Hepatocyte (in vitro differentiated cells): ENCODE data around the gene FTMT. TPM values are rescaled to one million over a fixed set of nuclear protein-coding genes. Genes with fewer than 3 reads are reported as not detected.

Source experiments
- DNase-seq: peaks from one replicate; pipeline ENCODE4 v3.0.0-alpha.2; 2016; ENCODE audit warnings: low spot score
- H2AFZ ChIP-seq: fragments of 200-600 bp; sonication (generic); 2 replicates; pipeline ENCODE4 v1.6.0; 2016; ENCODE audit warnings: antibody characterized with exemption, mild to moderate bottlenecking
- H3K27ac ChIP-seq: fragments of 200-600 bp; sonication (generic); 2 replicates; pipeline ENCODE4 v1.5.1; 2016; ENCODE audit warnings: mild to moderate bottlenecking
- H3K27me3 ChIP-seq: fragments of 200-600 bp; sonication (generic); 2 replicates; pipeline ENCODE4 v1.6.1; 2016
- H3K36me3 ChIP-seq: fragments of 200-600 bp; sonication (generic); replicated peaks from 2 replicates; pipeline ENCODE4 v1.5.1; 2016; ENCODE audit warnings: low read depth; ENCODE audit not compliant: insufficient read depth
- H3K4me1 ChIP-seq: fragments of 200-600 bp; sonication (generic); 2 replicates; pipeline ENCODE4 v1.5.1; 2016; ENCODE audit warnings: mild to moderate bottlenecking, moderate library complexity; ENCODE audit not compliant: insufficient read depth
- H3K4me2 ChIP-seq: fragments of 200-600 bp; sonication (generic); 2 replicates; pipeline ENCODE4 v1.6.0; 2016
- H3K4me3 ChIP-seq: fragments of 200-600 bp; sonication (generic); 2 replicates; pipeline ENCODE4 v1.5.1; 2016; ENCODE audit warnings: mild to moderate bottlenecking
- H3K79me2 ChIP-seq: fragments of 200-600 bp; sonication (generic); 2 replicates; pipeline ENCODE4 v1.6.0; 2017; ENCODE audit warnings: mild to moderate bottlenecking
- H3K9me2 ChIP-seq: fragments of 200-600 bp; sonication (generic); replicated peaks from 2 replicates; pipeline ENCODE4 v1.6.0; 2017; ENCODE audit warnings: mild to moderate bottlenecking; ENCODE audit not compliant: insufficient read depth
- H3K9me3 ChIP-seq: fragments of 200-600 bp; sonication (generic); 2 replicates; pipeline ENCODE4 v1.5.1; 2016; ENCODE audit warnings: low read depth, mild to moderate bottlenecking
- H4K20me1 ChIP-seq: fragments of 200-600 bp; sonication (generic); 2 replicates; pipeline ENCODE4 v1.6.0; 2016; ENCODE audit warnings: mild to moderate bottlenecking; ENCODE audit not compliant: insufficient read depth, poor library complexity, severe bottlenecking
- CTCF ChIP-seq: fragments of 200-600 bp; sonication (generic); IDR thresholded peaks from 2 replicates; pipeline ENCODE4 v1.5.1; 2016; ENCODE audit warnings: antibody characterized with exemption, mild to moderate bottlenecking; ENCODE audit not compliant: poor library complexity
- EZH2 ChIP-seq: fragments of 200-600 bp; sonication (generic); IDR thresholded peaks from 2 replicates; pipeline ENCODE4 v1.6.1; 2016; ENCODE audit warnings: antibody characterized with exemption, mild to moderate bottlenecking, borderline replicate concordance
- EZH2phosphoT487 ChIP-seq: fragments of 200-600 bp; sonication (generic); IDR thresholded peaks from one replicate; pipeline ENCODE4 v1.6.1; 2018; ENCODE audit warnings: antibody characterized with exemption, mild to moderate bottlenecking, low read depth, moderate library complexity; ENCODE audit not compliant: unreplicated experiment, severe bottlenecking
- WGBS: methylation state at CpG from one replicate; pipeline ENCODE4 v1.1.6; 2016; ENCODE audit warnings: low lambda C conversion rate; ENCODE audit errors: missing lambda C conversion rate; 5-methylcytosine and 5-hydroxymethylcytosine counted together
- polyA plus RNA-seq: library from polyadenylated mRNA; unstranded; fragments of >200 nt; fragmentation: Nextera tagmentation; extraction: Ambion mirVana; gene quantifications from 2 replicates; pipeline ENCODE4 v1.2.1, GENCODE V29; 2016
- total RNA-seq: library from RNA; depleted of rRNA; stranded (reverse); fragments of >200 nt; gene quantifications from 2 replicates; pipeline ENCODE4 v1.2.3, GENCODE V29; 2014

FTMT gene
- total and polyA plus RNA-seq, 2 experiments from 2014 or later = not detected

DNA sequence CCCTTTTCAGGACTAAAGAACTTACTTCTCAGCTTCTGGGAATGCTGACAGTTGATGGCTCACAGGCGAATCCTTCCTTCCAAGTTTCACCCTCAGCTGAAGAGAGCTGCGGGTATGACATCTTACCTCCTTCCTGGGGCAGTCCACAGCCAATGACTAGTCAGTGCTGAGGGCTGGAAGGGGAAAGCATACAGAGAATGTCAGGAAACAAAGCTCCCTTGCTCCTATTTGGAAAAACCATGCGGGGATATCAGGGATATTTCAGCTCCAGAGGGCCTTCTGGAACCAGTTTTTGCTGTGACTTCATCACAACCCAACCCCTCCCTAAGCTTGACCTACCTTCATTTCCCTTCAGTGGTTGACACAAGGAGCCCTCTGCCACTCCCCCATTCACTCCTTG is 15.7 kb downstream of the FTMT start:
- no peak for DNase-seq
- H2AFZ ChIP-seq = no peak overlapping the region
- H3K27ac ChIP-seq = no peak overlapping the region
- H3K9me2 ChIP-seq = no peaks in the 10 kb centered on the region
- H3K9me3 ChIP-seq = no peaks in the 10 kb centered on the region
- H3K4me1 ChIP-seq = no peaks in the 10 kb centered on the region
- no peaks in the 10 kb centered on the region for H4K20me1 ChIP-seq
- no peak overlapping the region for H3K4me3 ChIP-seq
- 69% methylated on average over 3 of the region's 3 CpGs for WGBS
- no peak for TF ChIP-seq EZH2
- TF ChIP-seq EZH2phosphoT487 = no peak
- TF ChIP-seq CTCF = no peak
- no peaks in the 10 kb centered on the region for H3K79me2 ChIP-seq
- no peaks in the 10 kb centered on the region for H3K27me3 ChIP-seq
- H3K4me2 ChIP-seq = no peak overlapping the region
- no peaks in the 10 kb centered on the region for H3K36me3 ChIP-seq

GRCh38 chr5:121870489-121870888 is 18.8 kb downstream of the FTMT start:
- H3K9me2 ChIP-seq = no peaks in the 10 kb centered on the region
- 41% methylated on average over 2 of the region's 2 CpGs for WGBS
- peak; percentile 38 for DNase-seq
- TF ChIP-seq EZH2 (no peak), CTCF (peak; percentile 60)
- no peak overlapping the region for H3K27ac ChIP-seq
- no peaks in the 10 kb centered on the region for H4K20me1 ChIP-seq
- no peaks in the 10 kb centered on the region for H3K9me3 ChIP-seq
- H2AFZ ChIP-seq = no peak overlapping the region
- no peak overlapping the region for H3K4me2 ChIP-seq
- no peaks in the 10 kb centered on the region for H3K27me3 ChIP-seq
- no peak overlapping the region for H3K4me3 ChIP-seq
- no peaks in the 10 kb centered on the region for H3K79me2 ChIP-seq
- no peaks in the 10 kb centered on the region for H3K4me1 ChIP-seq
- no peaks in the 10 kb centered on the region for H3K36me3 ChIP-seq

DNA sequence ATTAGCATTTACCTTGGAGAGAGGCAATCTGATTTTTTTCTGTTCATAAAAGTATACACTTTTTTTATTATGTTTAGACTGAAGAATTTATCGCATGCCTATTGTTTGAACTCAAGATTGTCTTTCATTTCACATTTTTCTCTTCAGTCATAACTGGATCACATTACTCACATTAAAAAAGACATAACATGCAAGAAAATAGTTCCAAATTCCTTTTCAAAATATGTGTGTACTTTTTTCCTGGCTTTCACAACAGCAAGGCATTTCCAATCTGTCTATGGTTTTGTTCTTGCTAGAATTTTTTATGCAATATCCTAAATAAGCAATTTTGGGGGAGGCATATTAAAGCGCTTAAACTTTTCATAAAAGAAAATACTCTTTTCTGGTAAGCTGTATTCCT is 21.2 kb downstream of the FTMT start:
- no peak overlapping the region for H3K4me2 ChIP-seq
- no peak overlapping the region for H3K4me3 ChIP-seq
- no peaks in the 10 kb centered on the region for H3K4me1 ChIP-seq
- DNase-seq = no peak
- H3K36me3 ChIP-seq = no peaks in the 10 kb centered on the region
- H3K9me2 ChIP-seq = no peaks in the 10 kb centered on the region
- 90% methylated on average over 2 of the region's 2 CpGs for WGBS
- H4K20me1 ChIP-seq = no peaks in the 10 kb centered on the region
- H2AFZ ChIP-seq = no peak overlapping the region
- no peaks in the 10 kb centered on the region for H3K27me3 ChIP-seq
- no peak overlapping the region for H3K27ac ChIP-seq
- no peaks in the 10 kb centered on the region for H3K79me2 ChIP-seq
- H3K9me3 ChIP-seq = no peaks in the 10 kb centered on the region
- no peak for TF ChIP-seq EZH2phosphoT487

DNA sequence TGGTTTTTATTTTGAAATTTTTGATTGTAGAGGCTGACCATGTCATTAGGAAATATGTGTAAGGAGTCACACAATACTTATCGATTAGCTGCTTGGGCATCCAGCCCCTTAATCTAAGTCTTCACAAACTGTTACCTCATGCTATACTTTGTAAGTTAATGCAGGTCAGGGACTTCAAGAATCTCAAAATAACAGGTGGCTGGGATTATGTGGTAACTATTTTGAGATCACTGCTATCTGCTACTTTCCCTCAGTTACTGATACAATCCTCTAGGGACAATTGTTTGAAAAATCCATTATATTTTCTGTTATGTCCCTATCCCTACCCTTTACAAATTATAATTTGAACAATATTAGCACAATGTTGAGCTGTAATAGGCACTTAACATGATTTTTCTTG is 21.7 kb downstream of the FTMT start:
- Histone ChIP-seq H3K4me3 (no peak overlapping the region), H3K9me3 (no peaks in the 10 kb centered on the region), H3K4me1 (no peaks in the 10 kb centered on the region), H2AFZ (no peak overlapping the region), H3K9me2 (no peaks in the 10 kb centered on the region), H3K79me2 (no peaks in the 10 kb centered on the region), H3K27ac (no peak overlapping the region), H4K20me1 (no peaks in the 10 kb centered on the region), H3K4me2 (no peak overlapping the region), H3K36me3 (no peaks in the 10 kb centered on the region), H3K27me3 (no peaks in the 10 kb centered on the region)
- TF ChIP-seq EZH2 (no peak), EZH2phosphoT487 (no peak)
- no peak for DNase-seq
- WGBS = 100% methylated on average over 1 of the region's 1 CpG

DNA sequence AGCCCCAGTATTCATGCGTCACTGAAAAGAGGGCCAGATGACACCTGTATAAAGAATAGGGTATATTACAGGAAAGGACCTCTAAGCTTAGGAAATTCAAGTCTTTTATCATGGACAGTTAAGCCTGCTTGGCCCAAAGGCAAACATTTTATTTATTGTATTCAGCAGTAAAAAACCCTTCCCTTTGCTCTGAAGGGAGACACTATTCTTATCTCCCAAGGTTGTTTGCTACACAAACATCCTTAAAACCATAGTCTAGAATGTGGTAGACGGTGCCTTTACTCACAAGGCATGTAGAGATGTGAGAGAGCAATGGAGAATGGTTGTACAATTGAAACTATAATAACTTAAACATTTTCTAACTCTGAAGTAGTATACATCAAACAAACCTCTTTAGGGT is 33.9 kb downstream of the FTMT start:
- Histone ChIP-seq H3K36me3 (no peaks in the 10 kb centered on the region), H3K4me2 (no peak overlapping the region), H4K20me1 (no peaks in the 10 kb centered on the region), H3K79me2 (no peaks in the 10 kb centered on the region), H3K27ac (peak overlapping the region; percentile 33), H3K9me3 (no peaks in the 10 kb centered on the region), H3K4me3 (no peak overlapping the region), H2AFZ (no peak overlapping the region), H3K9me2 (no peaks in the 10 kb centered on the region), H3K4me1 (no peaks in the 10 kb centered on the region), H3K27me3 (no peaks in the 10 kb centered on the region)
- WGBS = 44% methylated on average over 2 of the region's 2 CpGs
- TF ChIP-seq EZH2 (no peak), EZH2phosphoT487 (no peak), CTCF (no peak)
- peak; percentile 8 for DNase-seq
